ENCODE results near the gene LTBP1.

DNA sequence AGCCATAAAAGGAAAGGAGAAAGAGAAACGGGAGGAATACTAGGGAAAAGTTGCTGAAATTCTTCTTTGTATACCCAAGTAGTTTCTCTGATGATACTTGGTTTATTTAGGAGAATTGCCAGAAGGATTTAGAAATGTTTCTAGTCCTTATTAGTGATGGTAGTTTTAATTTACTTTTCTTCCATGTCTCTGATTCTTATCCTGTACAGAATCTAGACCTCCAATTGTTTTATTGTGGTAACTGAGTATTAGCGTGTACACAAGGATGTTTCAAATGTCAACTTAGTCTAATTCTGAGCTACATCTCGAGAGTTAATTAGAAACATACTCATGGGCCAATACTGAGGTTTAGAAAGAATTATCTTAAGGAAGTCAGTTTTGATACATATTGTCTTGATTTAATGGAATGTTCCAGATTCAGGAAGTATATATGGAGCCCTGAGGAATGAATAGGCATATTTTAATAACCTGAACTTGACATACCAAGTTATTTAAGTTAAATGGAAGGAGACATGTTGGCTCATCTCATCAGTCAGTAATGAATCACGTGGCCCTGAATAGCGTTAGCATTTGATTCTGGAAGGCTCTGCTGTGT, 219.6 kb downstream of the LTBP1 start:
- TF ChIP-seq CTCF (optimal IDR thresholded peaks at IDR 0.05 in 1 of 3, IDR thresholded peaks at IDR 0.05 in 1 of 3, conservative IDR thresholded peaks at IDR 0.05 in 1 of 3; ENCODE audit: extremely low read depth in 1 of 3, insufficient read depth in 2 of 3, low read length in 3 of 3) (no peak), EZH2 (IDR thresholded peaks at IDR 0.05; ENCODE audit: low read length) (no peak)

Data from keratinocyte (primary cell).